ENCODE results near the gene SERP1. TPM values are rescaled to one million over a fixed set of nuclear protein-coding genes. Genes with fewer than 3 reads are reported as not detected.
A peak's percentile ranks its signal among the peaks of the same experiment; 100 is the strongest.

The SERP1 gene
- total and polyA plus RNA-seq, 4 donors: 84.7 to 310 (median 154) TPM

DNA sequence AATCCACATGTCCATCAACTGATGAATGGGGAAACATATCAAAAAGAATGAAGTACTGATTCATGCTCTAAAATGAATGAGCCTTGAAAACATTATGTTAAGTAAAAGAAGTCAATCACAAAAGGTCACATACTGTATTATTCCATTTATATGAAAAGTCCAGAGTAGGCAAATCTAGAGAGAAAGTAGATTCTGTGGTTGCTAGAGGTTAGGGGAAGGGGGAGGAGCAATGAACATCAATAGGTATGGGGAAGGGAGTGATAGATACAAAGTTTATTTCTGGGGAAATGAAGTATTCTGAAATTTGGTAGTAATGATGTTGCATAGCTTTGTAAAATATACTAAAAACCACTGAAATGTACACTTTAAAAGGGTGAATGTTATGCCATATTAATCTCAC is 14.5 kb downstream of the SERP1 start:
- TF ChIP-seq, protein P1, sequence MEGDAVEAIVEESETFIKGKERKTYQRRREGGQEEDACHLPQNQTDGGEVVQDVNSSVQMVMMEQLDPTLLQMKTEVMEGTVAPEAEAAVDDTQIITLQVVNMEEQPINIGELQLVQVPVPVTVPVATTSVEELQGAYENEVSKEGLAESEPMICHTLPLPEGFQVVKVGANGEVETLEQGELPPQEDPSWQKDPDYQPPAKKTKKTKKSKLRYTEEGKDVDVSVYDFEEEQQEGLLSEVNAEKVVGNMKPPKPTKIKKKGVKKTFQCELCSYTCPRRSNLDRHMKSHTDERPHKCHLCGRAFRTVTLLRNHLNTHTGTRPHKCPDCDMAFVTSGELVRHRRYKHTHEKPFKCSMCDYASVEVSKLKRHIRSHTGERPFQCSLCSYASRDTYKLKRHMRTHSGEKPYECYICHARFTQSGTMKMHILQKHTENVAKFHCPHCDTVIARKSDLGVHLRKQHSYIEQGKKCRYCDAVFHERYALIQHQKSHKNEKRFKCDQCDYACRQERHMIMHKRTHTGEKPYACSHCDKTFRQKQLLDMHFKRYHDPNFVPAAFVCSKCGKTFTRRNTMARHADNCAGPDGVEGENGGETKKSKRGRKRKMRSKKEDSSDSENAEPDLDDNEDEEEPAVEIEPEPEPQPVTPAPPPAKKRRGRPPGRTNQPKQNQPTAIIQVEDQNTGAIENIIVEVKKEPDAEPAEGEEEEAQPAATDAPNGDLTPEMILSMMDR (IDR thresholded peaks at IDR 0.05; ENCODE audit: control extremely low read depth, extremely low read depth): no peak
- H3K27ac ChIP-seq (ENCODE audit: low read depth in 1 of 2, low read length in 1 of 2): no peak overlapping the region

DNA sequence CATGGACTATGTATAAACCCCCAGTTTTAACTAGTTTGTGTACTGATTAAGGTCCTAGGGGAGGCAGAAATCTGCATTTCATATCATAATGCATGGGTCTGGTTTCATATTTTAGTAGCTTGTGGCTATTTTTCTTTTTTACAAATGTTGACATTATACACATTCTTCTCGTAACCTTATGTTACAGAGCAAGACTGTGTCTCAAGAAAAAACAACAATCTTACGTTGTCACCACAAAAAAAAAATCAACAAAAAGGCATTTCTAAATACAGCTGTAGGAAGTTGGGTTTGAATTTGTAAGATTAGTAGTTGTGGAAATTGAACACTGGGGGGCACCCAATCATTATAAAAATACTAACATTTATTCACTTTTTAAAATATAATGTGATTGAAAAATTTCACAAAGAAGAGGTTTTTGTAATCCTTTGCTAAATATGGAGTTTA is 17.9 kb downstream of the SERP1 start:
- DNase-seq (peak in 2 of 3 donors; percentile 59 to 61), ATAC-seq (ENCODE audit: insufficient read depth, low FRiP score) (no peak)
- Histone ChIP-seq H3K4me1 (ENCODE audit: control insufficient read depth in 5 of 5, insufficient read depth in 5 of 5, low read length in 5 of 5) (peaks cover 0 to 9% (median 0%) of the 10 kb centered on the region in 5 donors), H3K9me3 (ENCODE audit: control insufficient read depth in 4 of 4, insufficient read depth in 3 of 4, low read length in 3 of 4) (no peaks in the 10 kb centered on the region), H3K9ac (ENCODE audit: insufficient read depth in 1 of 2, low read length in 2 of 2) (no peak overlapping the region), H3K36me3 (ENCODE audit: control insufficient read depth in 4 of 4, insufficient read depth in 4 of 4, low read length in 4 of 4) (no peaks in the 10 kb centered on the region), H3K27ac (ENCODE audit: low read depth in 1 of 2, low read length in 1 of 2) (no peak overlapping the region), H3K4me3 (no peak overlapping the region), H3K27me3 (ENCODE audit: control insufficient read depth in 3 of 3, insufficient read depth in 3 of 3, low read length in 2 of 3) (no peaks in the 10 kb centered on the region)
- 10 to 14% methylated on average over 2 of the region's 2 CpGs for WGBS, 2 donors
- TF ChIP-seq, protein P1 (IDR thresholded peaks at IDR 0.05; ENCODE audit: control extremely low read depth, extremely low read depth): no peak

More for the DNA sequence above, 14.5 kb downstream of the SERP1 start:
- Histone ChIP-seq H3K4me1 (ENCODE audit: control insufficient read depth in 5 of 5, insufficient read depth in 5 of 5, low read length in 5 of 5) (peaks cover 0 to 9% (median 0%) of the 10 kb centered on the region in 5 donors), H3K9me3 (ENCODE audit: control insufficient read depth in 4 of 4, insufficient read depth in 3 of 4, low read length in 3 of 4) (no peaks in the 10 kb centered on the region), H3K4me3 (no peak overlapping the region), H3K36me3 (ENCODE audit: control insufficient read depth in 4 of 4, insufficient read depth in 4 of 4, low read length in 4 of 4) (no peaks in the 10 kb centered on the region), H3K9ac (ENCODE audit: insufficient read depth in 1 of 2, low read length in 2 of 2) (no peak overlapping the region), H3K27me3 (ENCODE audit: control insufficient read depth in 3 of 3, insufficient read depth in 3 of 3, low read length in 2 of 3) (no peaks in the 10 kb centered on the region)
- ATAC-seq (ENCODE audit: insufficient read depth, low FRiP score): no peak
- DNase-seq: no peak

DNA sequence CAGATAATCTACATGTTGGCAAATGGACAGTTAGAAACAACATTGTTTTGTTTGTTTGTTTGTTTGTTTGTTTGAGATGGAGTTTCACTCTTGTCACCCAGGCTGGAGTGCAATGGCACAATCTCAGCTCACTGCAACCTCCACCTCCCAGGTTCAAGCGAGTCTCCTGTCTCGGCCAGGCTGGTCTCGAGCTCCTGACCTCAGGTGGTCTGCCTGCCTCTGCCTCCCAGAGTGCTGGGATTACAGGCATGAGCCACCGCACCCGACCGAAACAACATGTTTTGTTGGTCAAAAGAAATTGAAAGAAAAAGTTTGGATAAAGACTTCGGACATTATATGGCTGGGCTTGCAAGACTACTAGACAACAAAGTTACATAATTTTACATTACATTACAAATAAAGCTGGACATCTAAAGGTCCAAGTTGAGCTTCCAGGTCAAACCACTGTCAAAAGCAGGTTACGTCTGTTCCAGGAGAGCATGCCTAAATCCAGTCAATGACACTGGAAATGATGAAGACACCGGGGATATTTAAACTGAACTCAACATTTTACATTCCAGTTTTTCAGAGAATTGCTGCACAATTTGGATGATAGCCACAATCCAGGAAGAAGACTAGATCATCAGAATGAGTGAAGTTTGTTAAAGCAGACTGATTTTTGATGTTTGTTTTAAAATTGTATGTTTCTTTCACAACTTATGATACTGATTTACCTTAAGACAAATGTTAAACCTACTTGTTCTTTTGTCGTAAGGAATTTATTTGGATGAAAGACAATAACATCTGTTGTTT is 18.6 kb downstream of the SERP1 start:
- no peak overlapping the region for H3K27ac ChIP-seq (ENCODE audit: low read depth in 1 of 2, low read length in 1 of 2)

More for the DNA sequence above, 18.6 kb downstream of the SERP1 start:
- WGBS, 2 donors: 70 to 74% methylated on average over 10 of the region's 10 CpGs
- Histone ChIP-seq H3K9me3 (ENCODE audit: control insufficient read depth in 4 of 4, insufficient read depth in 3 of 4, low read length in 3 of 4) (no peaks in the 10 kb centered on the region), H3K27me3 (ENCODE audit: control insufficient read depth in 3 of 3, insufficient read depth in 3 of 3, low read length in 2 of 3) (no peaks in the 10 kb centered on the region), H3K9ac (ENCODE audit: insufficient read depth in 1 of 2, low read length in 2 of 2) (no peak overlapping the region), H3K4me3 (no peak overlapping the region), H3K4me1 (ENCODE audit: control insufficient read depth in 5 of 5, insufficient read depth in 5 of 5, low read length in 5 of 5) (peaks cover 0 to 9% (median 0%) of the 10 kb centered on the region in 5 donors), H3K36me3 (ENCODE audit: control insufficient read depth in 4 of 4, insufficient read depth in 4 of 4, low read length in 4 of 4) (no peaks in the 10 kb centered on the region)
- ATAC-seq (ENCODE audit: insufficient read depth, low FRiP score) (no peak), DNase-seq (peak in 2 of 3 donors; percentile 47 to 50)
- TF ChIP-seq, protein P1 (IDR thresholded peaks at IDR 0.05; ENCODE audit: control extremely low read depth, extremely low read depth): no peak

Measured in lung (tissue), 12 donors.